NCI-H128 (cell line): ENCODE measurements around the gene BRD4.
A peak's percentile ranks its signal among the peaks of the same experiment; 100 is the strongest.
"Not testable (repeated sequence)": the region's sequence is repeated elsewhere in the genome, so short reads cannot be mapped to it uniquely, and the experiment has no call there.

ENCODE experiments used
- DNase-seq: peaks from one replicate; lab custom pipeline; 2025; ENCODE audit not compliant: unreplicated experiment; lab: John Stamatoyannopoulos, UW

BRD4 gene

DNA sequence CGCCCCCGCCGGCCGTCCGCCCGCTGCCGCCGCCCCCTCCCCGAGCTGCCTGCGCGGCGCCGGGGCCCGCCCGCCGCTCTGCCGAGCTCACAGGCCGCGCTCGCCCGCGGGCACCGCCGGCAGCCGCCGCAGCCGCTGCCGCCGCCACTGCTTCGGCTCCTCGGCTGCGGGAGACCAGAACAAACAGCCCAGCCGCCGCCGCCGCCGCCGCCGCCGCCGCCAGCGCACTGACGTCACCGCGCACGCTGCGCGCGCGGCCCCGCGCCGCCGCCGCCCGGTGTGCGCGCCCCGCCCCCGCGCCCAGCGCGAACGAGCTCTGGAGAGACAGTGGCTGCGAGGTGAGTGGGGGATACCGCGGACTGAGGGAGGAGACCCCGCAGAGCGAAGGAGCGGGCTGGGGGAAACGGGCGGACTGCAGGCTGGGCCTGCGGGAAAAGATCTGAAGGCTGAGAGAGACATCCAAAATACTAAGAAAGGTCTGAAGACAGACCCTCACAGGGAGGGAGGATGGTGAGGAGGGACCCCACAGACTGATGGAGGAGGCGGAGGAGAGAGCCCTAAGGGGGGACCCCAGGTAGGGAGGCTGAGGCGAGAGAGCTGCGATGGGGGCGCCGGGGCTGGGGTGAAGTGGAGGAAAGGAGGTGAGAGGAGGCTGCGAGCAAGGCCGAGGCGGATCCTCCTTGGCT, at the start of gene BRD4:
Gene BRD4, minus strand, starts transcription at position 229 of the 686 bp plus-strand sequence. CDS start 59,440 bp downstream, outside the sequence.
- peak; percentile 38 for DNase-seq

DNA sequence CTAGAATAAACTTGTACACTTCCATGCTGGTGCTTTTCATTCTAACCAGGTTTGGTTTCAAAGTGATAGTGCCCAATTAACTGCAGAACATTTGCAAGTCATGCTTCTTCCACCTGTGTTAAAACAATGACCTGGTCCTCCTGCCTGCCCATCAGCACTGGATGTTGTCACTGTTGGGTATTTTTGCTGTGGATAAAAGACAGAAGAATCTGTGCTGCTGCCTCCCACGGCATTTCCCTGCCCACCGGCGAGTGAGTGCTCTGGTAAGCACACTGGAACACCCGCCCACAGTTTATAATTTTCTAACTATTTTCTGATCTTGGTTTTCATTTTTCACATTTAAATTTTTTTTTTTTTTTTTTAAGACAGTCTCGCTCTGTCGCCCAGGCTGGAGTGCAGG, 49.5 kb upstream of the BRD4 start:
- no peak for DNase-seq

DNA sequence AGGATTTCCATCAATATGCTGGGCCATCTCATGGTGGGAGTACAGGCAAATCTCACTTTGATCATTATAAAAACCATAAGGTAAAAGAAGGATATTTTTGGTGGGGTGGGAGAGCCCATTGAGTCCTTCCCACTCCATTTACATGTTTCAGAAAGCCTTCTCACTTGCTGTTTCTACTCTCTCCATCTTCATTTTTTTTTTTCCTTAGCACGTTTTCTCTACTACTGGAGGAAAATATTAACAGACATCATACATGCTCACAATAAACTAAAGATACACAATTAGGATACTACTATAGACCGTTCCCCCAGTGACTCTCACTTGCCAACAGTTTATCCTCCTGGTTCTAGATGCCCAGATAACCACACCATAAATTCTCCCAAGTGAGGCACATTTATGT, 49.1 kb upstream of the BRD4 start:
- DNase-seq = no peak

DNA sequence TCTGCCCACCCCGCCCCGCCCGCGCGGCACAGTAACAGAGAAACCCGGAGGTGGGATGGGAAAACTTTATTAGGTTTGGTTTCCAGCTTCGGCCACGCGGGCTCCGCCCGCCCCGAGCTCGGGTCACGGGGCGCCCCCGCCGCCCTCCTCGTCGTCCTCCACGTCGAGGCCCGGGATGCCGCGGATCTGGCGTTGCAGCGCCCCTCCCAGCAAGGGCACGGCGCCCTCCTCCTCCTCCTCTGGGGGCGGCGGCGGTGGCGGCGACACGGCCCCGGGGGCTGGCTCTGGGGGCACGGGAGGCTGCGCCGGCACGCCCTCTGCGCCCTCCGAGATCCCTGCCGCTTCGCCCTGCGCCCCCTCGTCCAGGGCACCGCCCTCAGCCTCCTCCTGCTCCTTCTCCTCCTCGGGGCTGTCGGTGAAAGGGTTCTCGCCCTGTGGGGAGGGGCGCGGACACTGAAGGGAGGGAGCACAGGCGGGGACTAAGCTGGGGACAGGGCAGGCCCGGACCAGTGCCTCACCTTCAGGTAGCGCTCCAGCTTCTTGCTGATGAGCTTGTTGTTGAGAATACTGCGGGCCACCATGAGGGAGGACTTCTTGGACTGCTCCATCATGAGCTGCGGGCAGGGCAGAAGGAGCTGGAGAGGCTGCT, 47.8 kb upstream of the BRD4 start:
- no peak for DNase-seq

DNA sequence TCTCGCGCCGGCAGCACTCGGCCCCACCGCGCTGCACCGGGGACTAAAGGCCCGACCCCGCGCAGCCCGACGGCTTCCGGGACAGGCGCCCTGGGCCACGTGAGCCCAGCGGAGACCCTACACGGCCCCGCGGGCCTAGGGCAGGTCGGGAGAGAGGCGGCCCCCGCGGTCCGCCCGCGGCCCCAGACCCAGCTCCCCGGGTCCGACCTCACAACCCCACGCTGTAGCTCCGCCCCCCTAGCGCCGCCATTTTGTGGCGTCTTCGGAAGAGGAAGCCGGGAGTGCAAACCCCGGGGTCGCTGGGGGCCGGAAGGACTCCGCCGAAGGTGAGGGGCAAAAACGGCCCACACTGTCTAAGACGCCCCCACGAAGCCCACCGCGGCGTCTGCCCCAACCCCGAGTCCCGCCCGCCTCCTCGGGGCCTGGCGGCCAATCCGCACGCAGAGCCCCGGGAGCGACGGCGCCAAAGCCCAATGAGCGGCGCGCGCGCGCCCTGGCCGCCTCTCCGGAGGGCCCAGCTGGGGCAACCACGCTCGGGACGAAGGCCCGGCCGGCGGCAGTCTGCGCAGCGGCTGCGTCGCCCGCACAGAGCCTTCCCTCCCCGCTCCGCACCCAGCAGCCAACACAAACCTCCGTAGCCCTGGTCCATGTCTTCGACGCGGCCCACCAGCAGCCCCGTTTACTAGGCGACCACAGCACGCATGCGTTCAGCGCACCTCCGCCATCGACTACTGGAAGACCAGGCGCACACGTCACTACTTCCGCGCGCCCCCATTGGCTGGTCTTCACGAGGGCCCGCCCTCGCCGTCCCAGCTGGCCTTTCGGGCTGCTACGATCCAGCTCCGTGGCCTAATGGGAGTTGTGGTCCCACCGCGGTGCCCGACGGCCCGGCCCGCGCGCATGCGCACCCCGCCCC, 47.0 kb upstream of the BRD4 start, which contains the start of gene AKAP8:
Gene AKAP8, minus strand, starts transcription at position 705 of the 916 bp plus-strand sequence. Its CDS starts 56 bp downstream, at position 649.
- peak; percentile 94 for DNase-seq

DNA sequence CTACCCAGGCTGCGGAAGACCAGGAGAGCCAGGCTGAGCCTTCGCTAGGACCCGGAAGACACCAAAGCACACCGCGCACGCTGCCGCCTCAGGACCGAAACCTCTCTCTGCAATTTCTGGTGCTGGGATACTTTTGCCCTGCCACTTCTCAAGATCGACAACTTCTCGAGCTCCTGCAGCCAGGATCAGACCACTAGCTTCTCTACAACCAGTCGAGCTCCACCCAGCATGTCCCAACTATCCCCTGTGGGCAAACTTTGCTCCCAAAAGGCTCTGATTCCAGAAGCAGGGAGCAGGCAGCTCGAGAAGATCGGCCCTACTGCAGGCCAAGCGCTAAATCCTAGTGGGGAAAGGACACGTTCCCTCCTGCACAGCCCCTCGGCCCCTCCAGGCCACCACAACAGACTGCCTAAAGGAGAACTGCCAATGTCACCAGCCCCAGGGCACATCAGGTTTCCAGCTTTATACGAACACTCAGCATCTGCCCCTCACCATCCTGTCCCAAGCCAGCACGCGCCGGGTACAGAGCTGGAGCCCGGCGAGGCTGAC, 46.3 kb upstream of the BRD4 start:
- DNase-seq = no peak

DNA sequence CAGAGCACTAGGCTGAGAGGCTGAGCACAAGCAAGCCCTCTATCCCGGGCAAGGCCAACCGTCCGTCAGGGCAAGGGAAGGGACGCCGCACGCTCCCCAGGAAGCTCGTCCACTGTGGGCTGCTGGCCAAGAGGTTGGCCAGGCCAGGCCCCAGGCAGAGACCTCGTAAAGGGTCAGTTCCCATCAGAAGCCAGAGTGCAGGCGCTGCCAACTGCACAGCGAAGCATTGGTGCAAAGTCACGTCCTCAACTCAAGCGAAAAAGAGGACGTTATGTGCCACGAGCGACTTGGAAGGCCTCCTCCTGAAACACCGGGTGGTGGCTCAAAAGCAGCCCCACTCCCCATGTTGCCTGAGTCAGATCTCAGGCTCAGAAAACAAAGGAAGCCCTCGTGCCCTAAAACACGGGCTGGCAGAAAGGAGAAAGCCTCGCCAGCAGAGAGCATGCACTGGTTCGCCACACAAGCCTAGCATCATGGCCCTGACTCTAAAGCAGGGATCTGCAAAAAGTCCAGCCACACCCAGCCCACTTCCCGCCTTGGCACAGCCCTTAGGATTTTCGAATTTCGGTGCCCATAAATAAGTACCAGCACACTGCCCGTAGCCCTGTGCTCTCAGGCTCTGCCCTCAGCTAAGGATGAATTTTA, 42.6 kb upstream of the BRD4 start:
- no peak for DNase-seq

DNA sequence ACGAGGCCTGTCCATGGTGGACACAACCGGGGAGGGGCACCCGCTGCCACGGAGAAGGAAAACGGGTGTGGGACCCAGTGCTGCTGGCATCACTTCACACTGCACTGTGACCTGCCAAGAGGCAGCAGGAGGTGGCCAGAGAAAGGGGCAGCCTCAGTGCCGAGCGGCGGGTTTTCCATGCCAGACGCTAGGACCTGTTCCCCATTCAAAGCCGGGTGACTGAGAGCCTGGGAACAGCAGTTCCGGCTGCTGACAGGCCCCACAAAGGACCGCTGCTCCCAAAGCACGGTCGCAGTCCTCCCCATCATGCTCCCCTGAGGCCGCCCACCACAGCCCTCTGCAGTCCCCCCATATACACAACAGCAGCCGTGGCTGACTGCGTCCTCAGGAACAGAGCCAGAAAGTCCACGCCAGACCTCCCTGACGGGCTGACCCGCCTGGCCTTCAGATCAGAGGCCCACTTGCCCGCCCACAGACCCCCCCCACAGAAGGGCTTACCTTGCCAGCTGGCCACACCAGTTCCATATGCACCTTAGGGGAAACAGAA, 41.8 kb upstream of the BRD4 start:
- DNase-seq = no peak

DNA sequence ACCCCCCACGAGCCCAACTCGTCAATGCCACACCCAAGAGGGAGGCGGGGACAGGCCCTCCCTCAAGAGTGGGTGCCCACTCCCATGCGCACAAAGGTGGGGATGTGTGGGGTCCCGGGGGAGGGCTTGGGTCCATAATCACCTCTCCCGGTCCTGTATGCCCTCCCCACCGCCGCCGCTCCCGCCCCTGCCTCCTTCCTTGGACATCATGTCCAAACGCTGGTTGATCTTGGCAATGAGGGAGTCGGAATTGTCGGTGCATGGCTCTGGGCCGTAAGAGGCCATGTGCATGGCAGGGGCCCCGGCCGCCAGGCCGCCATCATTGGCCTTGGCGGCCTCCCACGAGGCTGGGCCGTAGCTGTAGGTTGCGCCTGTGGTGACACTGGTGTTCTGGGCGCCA, 41.3 kb upstream of the BRD4 start:
- DNase-seq = no peak

DNA sequence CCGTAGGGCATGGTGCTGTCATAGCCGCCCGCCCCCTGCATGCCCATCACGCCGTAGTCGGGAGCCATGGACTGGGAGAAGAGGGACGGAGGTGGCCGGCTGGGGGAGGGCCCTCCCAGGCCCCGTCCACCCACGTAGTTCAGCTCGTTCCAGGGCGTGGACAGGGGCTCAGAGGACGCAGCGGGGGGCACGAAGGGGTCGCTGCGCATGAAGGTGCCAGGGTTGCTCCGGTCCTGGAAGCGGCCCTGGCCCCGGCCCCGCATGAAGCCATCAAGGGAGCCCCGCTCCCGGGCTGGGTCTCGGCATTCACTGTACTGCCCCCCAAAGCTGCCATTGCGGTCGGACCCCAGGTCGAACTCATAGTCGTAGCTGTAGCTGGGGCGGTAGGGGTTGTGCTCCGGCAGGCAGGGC, 40.6 kb upstream of the BRD4 start:
- DNase-seq = no peak

DNA sequence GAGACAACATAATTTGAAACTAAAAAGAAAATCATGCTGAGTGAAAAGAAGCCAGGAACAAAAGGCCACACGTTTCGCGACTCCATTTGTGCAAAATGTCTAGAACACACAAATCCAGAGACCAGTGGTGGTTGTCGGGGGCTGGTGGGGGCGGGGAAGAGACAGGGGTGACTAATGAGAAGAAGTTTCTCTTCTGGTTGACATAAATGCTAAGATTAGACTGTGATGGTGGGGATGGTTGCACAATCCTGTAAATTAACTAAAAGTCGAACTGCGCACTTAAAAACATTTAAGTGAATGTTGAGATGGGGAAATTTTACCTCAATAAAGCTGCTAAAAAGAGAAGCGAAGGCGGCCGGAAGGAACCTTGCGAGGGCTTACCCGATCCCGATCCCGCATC, 40.1 kb upstream of the BRD4 start:
- DNase-seq = no peak

DNA sequence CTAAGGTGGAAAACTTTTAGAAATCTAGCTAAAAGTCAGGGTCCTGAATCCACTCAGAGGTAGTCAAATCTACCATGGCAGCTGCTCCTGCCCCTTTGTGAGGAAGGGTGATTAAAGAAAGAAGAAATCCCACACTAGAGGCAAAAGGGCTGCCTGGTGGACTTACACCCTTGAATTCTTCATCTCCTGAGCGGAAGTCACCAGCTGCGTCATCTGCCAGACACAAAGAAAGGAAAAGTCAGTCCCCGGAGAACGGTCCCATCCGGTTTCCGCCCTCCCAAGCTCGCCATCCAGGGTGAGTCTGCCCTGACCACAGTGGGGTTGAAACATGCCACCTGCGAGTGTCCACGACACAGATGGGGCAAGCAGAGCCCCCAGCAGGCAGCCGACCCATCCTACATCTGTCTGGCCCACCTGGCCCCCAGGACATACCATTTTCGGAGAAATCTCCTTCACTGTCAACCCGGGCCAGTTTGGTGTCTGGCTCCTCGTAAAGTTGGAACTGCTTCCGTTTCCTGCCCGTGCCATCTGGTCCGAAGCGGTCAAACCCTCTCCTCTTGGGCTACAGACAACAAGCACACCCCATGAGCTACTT, 39.5 kb upstream of the BRD4 start:
- no peak for DNase-seq

DNA sequence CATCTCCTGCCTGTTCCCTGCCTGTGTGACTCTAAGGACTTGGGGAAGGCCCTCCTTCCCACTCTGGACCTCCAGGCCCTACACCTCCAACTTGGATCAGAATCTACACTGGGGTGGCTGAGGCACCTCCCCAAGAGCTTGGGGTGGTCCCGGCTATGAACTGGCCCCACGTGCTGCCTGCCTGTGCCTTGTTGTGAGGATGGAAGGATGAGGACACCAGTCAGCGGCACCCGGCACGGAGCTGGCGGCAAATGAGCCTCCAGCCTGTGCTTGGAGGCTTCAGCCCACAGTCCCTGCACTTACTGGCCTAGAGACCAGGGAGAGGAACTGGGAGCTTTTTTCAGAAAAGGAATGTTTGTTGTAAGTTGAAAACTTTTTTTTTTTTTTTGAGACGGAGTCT, 38.8 kb upstream of the BRD4 start:
- no peak for DNase-seq

DNA sequence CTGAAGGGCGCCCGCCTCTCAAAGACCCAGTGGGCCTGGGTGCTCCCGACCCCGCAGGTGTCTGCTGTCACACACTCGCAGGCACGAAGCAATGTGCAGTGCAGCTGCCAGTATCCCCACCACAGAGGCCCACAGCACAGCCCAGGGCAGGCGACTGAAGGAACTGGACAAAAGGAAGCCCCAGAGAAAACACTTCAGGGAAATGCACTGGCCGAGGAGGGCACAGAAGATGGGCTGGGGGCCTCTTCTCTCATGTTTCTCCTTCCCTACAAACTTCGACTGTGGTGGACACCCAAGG, 37.2 kb upstream of the BRD4 start:
- no peak for DNase-seq

DNA sequence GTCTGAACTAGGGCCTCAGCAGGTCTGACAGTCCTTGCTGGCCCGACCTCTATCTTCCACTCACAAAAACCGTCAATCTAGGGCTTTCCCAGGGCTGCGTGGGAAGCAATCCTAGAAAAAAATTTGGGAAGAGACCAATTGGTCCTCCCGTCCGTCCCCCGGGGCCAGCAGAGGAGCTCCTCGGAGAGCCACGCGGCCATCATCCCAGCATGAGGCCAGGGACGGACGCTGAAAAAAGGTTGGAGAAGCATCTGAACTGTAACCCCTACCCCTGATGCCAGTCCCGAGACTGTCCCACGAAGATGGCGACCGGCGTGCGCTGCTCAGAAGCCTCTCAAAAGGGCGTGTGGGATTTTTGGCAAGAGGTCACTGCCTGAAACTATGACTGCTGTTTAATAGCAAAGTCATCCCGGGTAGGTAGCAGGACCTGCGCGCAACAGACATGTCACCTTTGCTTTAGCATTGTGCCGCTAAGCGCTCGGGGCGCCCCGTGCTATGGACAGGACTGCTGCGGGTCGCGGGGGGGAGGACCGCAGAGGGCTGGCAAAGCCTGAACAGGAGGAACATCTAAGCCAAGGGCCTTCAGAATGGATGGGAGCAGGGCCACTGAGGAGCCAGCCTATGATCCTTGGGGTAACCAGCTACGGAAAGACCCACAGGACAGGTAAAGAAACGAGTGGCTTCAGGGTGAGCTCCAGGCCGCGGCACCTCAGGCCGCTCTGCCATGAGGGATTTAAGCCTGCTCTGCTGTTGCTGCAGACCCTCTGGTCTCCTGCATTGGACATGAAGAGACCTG, 36.7 kb upstream of the BRD4 start:
- no peak for DNase-seq

DNA sequence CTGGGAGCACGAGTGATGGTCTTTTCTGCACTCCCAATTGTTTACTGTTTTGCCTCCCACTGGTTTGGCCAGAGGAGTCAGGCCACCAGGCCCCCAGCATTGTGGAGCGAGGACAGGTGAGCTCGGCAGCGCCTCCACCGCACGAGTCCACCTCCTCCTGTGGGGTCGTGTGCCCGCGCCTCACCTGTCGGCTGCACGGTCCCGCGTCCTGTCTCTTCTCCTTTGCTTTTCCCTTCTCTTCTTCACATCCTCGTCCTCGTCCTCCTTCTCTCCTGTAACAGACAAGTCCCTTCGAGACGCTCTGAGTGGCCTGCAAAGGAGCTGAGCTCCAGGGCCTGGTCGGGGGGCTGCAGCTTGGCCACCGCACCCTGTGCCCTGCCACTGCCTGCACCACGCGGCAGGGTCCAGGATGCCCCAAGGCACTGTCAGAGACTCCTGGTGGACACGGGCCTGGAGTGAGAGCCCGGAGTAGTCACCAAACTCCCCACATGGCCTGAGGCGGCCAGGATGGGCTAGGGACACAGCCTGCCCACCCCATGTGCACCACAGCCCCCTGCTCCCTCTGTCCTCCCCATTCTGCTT, 35.8 kb upstream of the BRD4 start:
- no peak for DNase-seq

DNA sequence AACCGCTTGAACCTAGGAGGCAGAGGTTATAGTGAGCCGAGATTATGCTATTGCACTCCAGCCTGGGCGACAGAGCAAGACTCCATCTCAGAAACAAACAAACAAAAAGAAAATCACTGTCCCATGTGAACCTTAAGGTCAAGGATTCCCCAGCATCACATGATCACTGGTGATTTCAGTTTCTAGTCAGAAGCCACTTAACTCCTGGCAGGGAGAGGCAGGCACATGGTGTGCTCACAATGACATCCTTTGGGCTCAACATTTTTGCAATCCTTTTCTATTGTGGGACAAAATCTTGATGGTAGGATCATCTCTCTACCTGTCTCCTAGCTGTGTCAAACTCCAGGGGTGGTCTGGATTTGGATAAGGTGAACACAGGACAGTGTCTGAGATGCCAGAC, 35.1 kb upstream of the BRD4 start:
- DNase-seq = no peak

DNA sequence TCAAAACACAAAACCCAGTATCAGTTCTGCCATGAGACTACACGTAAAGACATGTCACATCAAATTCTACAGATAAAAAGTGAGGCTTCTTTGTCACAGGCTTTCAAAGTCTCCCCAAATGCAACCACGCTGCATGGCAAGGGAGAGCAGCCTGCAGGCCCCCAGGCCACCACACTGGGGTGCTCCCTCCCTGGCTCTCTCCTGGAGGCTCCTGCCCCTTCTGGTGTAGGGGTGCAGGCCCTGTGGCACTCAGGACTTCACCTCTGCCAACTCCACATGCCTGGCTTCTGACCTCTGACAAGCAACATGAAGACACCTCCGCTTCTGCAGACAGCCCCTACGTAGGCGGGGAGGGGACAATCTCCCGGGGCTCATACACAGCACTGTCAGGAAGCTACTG, 32.9 kb upstream of the BRD4 start:
- DNase-seq = no peak

DNA sequence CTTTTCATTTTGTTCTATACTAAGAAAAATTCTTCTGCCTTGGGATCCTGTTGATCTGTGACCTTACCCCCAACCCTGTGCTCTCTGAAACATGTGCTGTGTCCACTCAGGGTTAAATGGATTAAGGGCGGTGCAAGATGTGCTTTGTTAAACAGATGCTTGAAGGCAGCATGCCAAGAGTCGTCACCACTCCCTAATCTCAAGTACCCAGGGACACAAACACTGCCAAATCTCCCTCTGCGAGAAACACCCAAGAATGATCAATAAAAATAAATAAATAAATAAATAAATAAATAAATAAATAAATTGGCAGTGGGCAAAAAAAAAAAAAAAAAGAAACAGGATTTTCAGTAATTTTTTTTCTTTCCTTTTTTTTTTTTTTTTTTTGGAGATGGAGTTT, 31.5 kb upstream of the BRD4 start:
- not testable (repeated sequence) for DNase-seq
